GM12801 (cell line): Measurements from ENCODE around the gene CRTC2.

Source experiments
- TF ChIP-seq, protein P1 (sequence below): IDR thresholded peaks from one replicate; pipeline ENCODE4 v1.5.1; 2011; ENCODE audit warnings: control low read depth; ENCODE audit not compliant: insufficient read length; ENCODE audit errors: extremely low read depth

Gene CRTC2

DNA sequence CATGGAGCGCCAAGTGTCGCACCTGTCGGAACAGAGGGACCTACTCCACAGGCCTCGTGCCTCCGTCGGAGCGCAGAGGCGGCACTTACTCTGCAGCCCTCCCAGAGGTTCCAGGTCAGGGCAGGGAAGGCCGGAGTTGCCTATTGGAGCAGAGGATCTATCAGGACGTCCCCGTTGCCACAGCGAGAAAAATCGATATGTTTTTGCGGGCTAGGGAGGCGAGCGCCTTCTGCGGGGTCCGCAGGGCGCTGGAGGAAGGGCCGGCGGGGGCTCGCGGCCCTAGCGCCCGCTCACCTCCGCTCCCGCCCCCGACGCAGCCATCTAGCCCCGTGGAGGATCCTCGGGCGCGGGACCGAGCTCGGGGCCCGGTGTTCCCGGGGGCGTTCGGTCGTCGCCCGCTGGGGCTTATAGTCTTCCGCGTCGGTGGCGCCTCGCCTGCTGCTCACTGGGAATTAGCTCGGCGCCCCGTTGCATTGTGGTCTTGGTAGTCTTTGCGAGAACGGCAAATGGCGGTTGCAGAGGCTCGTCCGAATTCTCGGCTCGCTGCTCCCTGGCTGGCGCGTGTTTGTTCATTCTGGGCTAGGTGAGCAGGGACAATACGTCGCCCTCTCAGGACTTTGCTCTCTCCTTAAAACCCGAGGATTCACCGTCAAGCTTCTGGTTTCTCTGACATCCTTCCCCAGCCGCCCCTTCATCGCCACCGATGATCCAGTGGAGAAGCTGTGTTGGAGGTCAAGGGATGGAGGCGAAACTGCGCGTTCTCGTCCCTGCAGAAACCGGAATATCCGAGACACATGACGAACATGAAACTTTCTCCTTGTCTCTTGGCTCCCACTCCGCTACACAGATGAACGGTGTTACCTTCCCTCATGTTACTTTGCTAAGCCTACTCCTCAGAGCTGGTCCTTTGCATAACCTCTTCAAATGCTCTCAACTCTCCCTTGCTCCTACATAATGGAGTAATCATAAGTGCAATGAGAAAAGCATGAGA lies 19.1 kb upstream of the CRTC2 start, which contains the start of gene JTB:
Gene JTB, minus strand, starts transcription at position 425 of the 991 bp plus-strand sequence. Its CDS starts 422 bp downstream, at position 3.
- TF ChIP-seq, protein P1, sequence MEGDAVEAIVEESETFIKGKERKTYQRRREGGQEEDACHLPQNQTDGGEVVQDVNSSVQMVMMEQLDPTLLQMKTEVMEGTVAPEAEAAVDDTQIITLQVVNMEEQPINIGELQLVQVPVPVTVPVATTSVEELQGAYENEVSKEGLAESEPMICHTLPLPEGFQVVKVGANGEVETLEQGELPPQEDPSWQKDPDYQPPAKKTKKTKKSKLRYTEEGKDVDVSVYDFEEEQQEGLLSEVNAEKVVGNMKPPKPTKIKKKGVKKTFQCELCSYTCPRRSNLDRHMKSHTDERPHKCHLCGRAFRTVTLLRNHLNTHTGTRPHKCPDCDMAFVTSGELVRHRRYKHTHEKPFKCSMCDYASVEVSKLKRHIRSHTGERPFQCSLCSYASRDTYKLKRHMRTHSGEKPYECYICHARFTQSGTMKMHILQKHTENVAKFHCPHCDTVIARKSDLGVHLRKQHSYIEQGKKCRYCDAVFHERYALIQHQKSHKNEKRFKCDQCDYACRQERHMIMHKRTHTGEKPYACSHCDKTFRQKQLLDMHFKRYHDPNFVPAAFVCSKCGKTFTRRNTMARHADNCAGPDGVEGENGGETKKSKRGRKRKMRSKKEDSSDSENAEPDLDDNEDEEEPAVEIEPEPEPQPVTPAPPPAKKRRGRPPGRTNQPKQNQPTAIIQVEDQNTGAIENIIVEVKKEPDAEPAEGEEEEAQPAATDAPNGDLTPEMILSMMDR, result no peak

GRCh38 chr1:153976819-153977249 lies 18.4 kb upstream of the CRTC2 start:
- TF ChIP-seq, protein P1, result no peak

- TF ChIP-seq, protein P1, result no peak
Observed at GRCh38 chr1:153973525-153973924, 15.1 kb upstream of the CRTC2 start.

DNA sequence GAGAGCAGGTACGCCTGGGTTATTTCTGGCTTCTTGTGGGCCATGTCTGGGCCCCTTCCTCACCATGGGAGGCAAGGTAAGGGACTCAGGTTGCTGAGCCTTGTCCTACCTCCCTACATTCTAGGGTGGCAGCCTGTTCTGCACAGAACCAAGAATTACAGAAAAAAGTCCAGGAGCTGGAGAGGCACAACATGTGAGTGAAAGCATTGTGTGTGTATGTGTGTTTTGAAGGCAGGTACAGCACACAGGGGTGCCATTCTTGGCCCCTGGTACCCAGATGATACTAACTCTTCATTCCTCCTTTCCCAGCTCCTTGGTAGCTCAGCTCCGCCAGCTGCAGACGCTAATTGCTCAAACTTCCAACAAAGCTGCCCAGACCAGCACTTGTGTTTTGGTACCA lies 14.7 kb upstream of the CRTC2 start:
- TF ChIP-seq, protein P1, result no peak

GRCh38 chr1:153970346-153970745 lies 11.9 kb upstream of the CRTC2 start:
- TF ChIP-seq, protein P1, result no peak

DNA sequence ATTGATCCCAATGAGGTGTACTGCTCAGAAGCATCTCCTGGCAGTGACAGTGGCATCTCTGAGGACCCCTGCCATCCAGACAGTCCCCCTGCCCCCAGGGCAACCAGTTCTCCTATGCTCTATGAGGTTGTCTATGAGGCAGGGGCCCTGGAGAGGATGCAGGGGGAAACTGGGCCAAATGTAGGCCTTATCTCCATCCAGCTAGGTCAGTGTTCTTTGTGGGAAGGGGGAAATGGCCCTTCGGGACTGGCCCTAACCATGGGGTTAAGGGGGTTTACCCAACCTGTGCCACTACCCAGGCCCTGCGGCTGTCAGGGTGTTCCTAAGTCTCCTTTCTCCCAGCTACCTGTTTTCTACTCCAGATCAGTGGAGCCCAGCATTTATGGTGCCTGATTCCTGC lies 10.6 kb upstream of the CRTC2 start:
- TF ChIP-seq, protein P1, result no peak

DNA sequence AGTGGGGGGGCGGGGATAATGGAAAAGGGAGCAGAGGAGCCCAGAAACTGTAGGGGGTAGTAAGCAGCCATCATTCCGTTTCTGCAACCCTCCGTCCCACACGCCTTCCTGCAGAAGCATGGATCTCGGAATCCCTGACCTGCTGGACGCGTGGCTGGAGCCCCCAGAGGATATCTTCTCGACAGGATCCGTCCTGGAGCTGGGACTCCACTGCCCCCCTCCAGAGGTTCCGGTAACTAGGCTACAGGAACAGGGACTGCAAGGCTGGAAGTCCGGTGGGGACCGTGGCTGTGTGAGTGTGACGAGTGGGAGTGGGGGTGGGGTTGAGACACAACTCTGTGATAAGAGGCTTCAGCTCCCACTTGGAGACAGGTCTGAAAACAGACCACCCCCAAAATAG lies 10.0 kb upstream of the CRTC2 start:
- TF ChIP-seq, protein P1, result no peak
